Aorta (tissue), 5 donors: ENCODE data around the gene FLAD1. TPM values are rescaled to one million over a fixed set of nuclear protein-coding genes. Genes with fewer than 3 reads are reported as not detected.

Experiments
- ATAC-seq: fragments of 200-7000 bp; cut with Tn5 transposase; one replicate; pipeline ENCODE4 v1.9.1; 2022; ENCODE audit warnings: moderate library complexity; ENCODE audit not compliant: low FRiP score
- DNase-seq, 2 donors: peaks; one replicate each; pipeline ENCODE4 v3.0.0-alpha.2; 2020
- H3K27ac ChIP-seq, 2 donors: one replicate each; pipeline ENCODE4 v1.5.1; 2013; ENCODE audit warnings: low read length in 2 of 2, mild to moderate bottlenecking in 2 of 2, moderate library complexity in 2 of 2, control low read depth in 1 of 2, inconsistent platforms in 1 of 2, low read depth in 1 of 2
- H3K27me3 ChIP-seq, 2 donors: one replicate each; pipeline ENCODE4 v1.6.1; 2013; ENCODE audit warnings: control low read depth in 1 of 2, low read length in 1 of 2, mild to moderate bottlenecking in 1 of 2, moderate library complexity in 1 of 2; ENCODE audit not compliant: insufficient read depth in 2 of 2, control insufficient read depth in 1 of 2
- H3K36me3 ChIP-seq, 2 donors: one replicate each; pipeline ENCODE4 v1.6.1; 2013; ENCODE audit warnings: control low read depth in 1 of 2, low read length in 1 of 2, mild to moderate bottlenecking in 1 of 2; ENCODE audit not compliant: insufficient read depth in 2 of 2, control insufficient read depth in 1 of 2
- H3K4me1 ChIP-seq, 2 donors: one replicate each; pipeline ENCODE4 v1.6.1; 2013; ENCODE audit warnings: low read length in 2 of 2, control low read depth in 1 of 2, mild to moderate bottlenecking in 1 of 2, moderate library complexity in 1 of 2; ENCODE audit not compliant: insufficient read depth in 2 of 2, control insufficient read depth in 1 of 2
- H3K4me3 ChIP-seq, 2 donors: one replicate each; pipeline ENCODE4 v1.5.1; 2013; ENCODE audit warnings: low read length in 2 of 2, control low read depth in 1 of 2, mild to moderate bottlenecking in 1 of 2
- H3K9me3 ChIP-seq: one replicate; pipeline ENCODE4 v1.6.1; 2013; ENCODE audit warnings: mild to moderate bottlenecking, low read length; ENCODE audit not compliant: control insufficient read depth
- WGBS, 2 donors: extraction: QIAGEN DNeasy Blood & Tissue Kit; methylation state at CpG; one replicate each; pipeline ENCODE4 v1.1.7; 2013; 5-methylcytosine and 5-hydroxymethylcytosine counted together
- intact Hi-C, 2 donors: fragments of 100-400 bp; cut with DNase I; formaldehyde crosslinking; loops; one replicate each; pipeline versions ENCODE4 v1.14.2 to v1.15.0; 2022
- polyA plus RNA-seq, 2 donors: library from polyadenylated mRNA; stranded (reverse); fragments of 200-250 nt; gene quantifications; one replicate each; pipeline ENCODE4 v1.2.3, GENCODE V29; 2013
- total RNA-seq, 2 donors: library from RNA; stranded (reverse); fragmentation: NEBNext Ultra II Directional; extraction: Animal tissue kit (Norgen Biotek cat#: 25700); gene quantifications; one replicate each; pipeline ENCODE4 v1.2.1, GENCODE V29; 2021
- donor health status: healthy with polysubstance abuse.
- donor health status: Bipolar disorder and iron deficiency.
- donor health status: DM: no; HTN: no; CAD: no.
- donor health status: DM: no; HTN: no; CAD: no.
- donor health status: DM: yes; HTN: yes; CAD: no.

FLAD1 gene
- total and polyA plus RNA-seq, 4 donors: 14.5 to 24.2 (median 20.7) TPM

DNA sequence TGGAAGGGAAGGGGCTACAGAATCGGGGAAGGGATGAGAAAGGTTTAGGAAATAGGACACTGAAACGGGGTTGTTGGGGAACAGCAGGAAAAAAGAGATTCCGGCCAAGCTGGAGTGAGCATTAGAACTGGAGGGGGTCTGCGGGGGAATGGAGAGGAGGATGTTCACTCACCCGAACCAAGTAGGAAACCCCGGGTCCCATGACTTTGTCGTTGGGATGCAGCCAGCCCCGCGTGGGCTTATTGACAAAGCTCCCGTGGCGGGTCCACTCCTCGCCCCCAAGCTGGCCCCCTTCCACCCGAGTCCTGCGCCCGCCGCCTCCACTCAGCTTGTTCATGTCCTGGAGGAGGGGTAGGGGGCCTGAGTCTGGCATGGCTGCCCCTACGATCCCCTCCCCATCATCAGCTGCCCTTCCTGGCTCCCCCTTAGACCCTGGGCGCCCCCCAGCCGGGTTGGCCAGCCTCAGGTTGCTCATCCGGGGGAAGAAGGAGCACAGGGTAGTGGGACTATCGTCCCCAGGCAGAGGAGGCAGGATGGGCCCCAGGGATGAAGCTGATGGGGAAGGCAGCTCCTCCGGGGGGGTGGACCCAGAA is 13.2 kb upstream of the FLAD1 start:
- H3K36me3 ChIP-seq: peaks cover 0 to 9% of the 10 kb centered on the region in 2 donors
- intact Hi-C loops: loop anchor here in 1 of 2 donors (5.0 to 10.0 kb wide), 2 partner anchors 47 to 1175 kb away; no protein-coding TSS in a partner anchor
- H3K9me3 ChIP-seq: no peaks in the 10 kb centered on the region
- peak overlapping the region in 1 of 2 donors; percentile 46 for H3K4me3 ChIP-seq
- ATAC-seq (no peak), DNase-seq (peak in 1 of 2 donors; percentile 84)
- WGBS, 2 donors: 12 to 13% methylated on average over 18 to 22 of the region's 22 CpGs
- H3K27me3 ChIP-seq: no peaks in the 10 kb centered on the region
- peak overlapping the region; percentile 42 to 53 for H3K27ac ChIP-seq
- H3K4me1 ChIP-seq: no peaks in the 10 kb centered on the region

DNA sequence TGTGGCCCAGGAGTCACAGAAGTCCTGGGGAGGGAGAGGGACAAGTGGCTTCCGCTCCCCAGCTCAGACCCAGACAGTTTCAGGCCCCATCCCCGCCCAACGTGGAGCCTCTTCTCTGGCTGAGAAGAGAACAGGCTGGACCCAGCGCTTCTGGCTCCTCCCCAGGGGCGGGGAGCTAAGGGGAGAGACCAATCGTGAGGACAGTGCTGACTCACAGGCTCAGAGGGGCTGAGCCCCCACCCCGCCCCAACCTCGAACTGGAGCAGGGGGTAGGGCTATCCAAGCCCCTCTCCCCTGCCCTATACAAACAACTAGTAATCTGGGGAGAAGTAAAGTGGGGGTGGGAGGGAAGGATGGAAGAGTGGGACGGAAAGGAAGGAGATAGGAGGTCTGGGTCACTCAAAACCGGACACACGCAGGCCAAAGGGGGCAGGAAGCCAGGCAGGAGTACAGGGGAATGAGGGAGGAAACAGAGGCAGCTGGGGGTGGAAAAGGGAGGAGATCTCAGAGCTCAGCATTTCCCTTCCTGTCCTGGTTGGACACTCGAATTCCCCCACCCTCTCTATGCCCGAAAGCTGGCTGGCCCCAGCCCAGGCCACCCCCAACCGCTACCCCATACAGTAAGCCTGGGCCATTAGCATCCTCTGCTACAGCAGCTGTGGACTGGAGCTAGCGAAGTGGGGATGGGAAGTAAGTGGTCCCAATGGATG is 12.4 kb upstream of the FLAD1 start, which contains the start of gene SHC1:
Gene SHC1 (minus strand): TSS at position 117 of the 710 bp plus-strand sequence. CDS start 221 bp downstream, outside the sequence.
- DNase-seq: peak; percentile 96 to 98
- peak; percentile 75 for ATAC-seq
- H3K27ac ChIP-seq: peak within 1 kb of the TSS; percentile 72 to 98
- H3K27me3 ChIP-seq: no peaks in the 10 kb centered on the region
- H3K4me3 ChIP-seq: peak within 1 kb of the TSS in 1 of 2 donors; percentile 46
- H3K9me3 ChIP-seq: no peaks in the 10 kb centered on the region
- H3K36me3 ChIP-seq: peaks cover 0 to 5% of the 10 kb centered on the region in 2 donors
- intact Hi-C loops: loop anchor here in 1 of 2 donors (10.0 kb wide), 1 partner anchor 1176 kb away; no protein-coding TSS in a partner anchor
- WGBS, 2 donors: 6 to 7% methylated on average over 15 of the region's 15 CpGs
- H3K4me1 ChIP-seq: no peaks in the 10 kb centered on the region

DNA sequence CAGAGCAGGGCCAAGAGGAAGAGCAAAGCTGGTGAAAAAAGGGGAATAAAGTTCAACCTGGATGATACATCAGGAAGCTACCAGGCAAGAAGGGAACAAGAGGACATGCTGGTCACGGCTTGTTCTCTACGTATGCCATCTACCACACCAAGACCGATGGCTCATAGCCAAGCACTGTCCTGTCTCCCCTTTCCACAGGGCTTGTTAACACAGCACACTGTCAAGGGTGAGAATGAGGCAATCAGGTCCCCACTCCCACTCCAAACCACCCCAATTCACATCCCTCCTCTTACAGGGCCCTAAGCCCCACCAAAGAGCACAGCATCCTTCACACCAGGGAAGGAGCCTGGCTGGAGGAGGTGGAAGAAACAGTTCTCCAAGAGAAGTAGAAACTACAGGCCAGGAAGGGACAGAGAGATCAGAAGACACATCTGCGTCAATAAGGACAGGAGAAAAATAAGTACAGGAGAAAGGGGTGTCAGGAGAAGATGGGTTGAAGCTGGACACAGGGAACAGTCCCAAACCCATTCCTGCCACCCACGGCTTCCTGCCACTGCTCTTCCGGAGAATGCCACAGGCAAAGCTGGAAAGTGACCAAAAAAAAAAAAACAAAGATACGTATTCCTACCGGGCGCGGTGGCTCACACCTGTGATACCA is 11.7 kb upstream of the FLAD1 start:
- peaks cover 0 to 3% of the 10 kb centered on the region in 2 donors for H3K36me3 ChIP-seq
- DNase-seq (no peak), ATAC-seq (no peak)
- no peaks in the 10 kb centered on the region for H3K27me3 ChIP-seq
- no peak overlapping the region for H3K4me3 ChIP-seq
- no peaks in the 10 kb centered on the region for H3K4me1 ChIP-seq
- intact Hi-C loops: loop anchor here in 1 of 2 donors (10.0 kb wide), 1 partner anchor 1177 kb away; no protein-coding TSS in a partner anchor
- H3K9me3 ChIP-seq: no peaks in the 10 kb centered on the region
- peak overlapping the region; percentile 72 to 98 for H3K27ac ChIP-seq
- WGBS, 2 donors: 28 to 33% methylated on average over 10 of the region's 10 CpGs

DNA sequence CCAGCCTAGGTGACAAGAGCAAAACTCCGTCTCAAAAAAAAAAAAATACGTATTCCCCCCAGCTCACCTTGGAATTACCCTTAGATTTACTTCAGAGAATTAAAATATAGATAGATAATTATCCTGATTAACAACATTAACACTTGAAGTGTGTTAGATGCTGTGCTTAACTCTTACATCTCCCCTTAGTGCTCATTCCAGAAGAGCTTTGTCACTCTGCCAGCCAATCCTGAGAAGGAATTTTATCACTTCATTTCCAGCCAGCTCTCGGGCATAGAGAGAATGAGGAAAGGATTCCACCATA is 11.0 kb upstream of the FLAD1 start:
- ATAC-seq (no peak), DNase-seq (no peak)
- Histone ChIP-seq H3K27ac (peak overlapping the region; percentile 72 to 97), H3K27me3 (no peaks in the 10 kb centered on the region), H3K4me3 (peak overlapping the region in 1 of 2 donors; percentile 14), H3K36me3 (peaks cover 0 to 3% of the 10 kb centered on the region in 2 donors), H3K4me1 (no peaks in the 10 kb centered on the region), H3K9me3 (no peaks in the 10 kb centered on the region)
- WGBS, 2 donors: 51 to 55% methylated on average over 3 of the region's 3 CpGs
- intact Hi-C loops: loop anchor here in 1 of 2 donors (10.0 kb wide), 1 partner anchor 1177 kb away; no protein-coding TSS in a partner anchor

DNA sequence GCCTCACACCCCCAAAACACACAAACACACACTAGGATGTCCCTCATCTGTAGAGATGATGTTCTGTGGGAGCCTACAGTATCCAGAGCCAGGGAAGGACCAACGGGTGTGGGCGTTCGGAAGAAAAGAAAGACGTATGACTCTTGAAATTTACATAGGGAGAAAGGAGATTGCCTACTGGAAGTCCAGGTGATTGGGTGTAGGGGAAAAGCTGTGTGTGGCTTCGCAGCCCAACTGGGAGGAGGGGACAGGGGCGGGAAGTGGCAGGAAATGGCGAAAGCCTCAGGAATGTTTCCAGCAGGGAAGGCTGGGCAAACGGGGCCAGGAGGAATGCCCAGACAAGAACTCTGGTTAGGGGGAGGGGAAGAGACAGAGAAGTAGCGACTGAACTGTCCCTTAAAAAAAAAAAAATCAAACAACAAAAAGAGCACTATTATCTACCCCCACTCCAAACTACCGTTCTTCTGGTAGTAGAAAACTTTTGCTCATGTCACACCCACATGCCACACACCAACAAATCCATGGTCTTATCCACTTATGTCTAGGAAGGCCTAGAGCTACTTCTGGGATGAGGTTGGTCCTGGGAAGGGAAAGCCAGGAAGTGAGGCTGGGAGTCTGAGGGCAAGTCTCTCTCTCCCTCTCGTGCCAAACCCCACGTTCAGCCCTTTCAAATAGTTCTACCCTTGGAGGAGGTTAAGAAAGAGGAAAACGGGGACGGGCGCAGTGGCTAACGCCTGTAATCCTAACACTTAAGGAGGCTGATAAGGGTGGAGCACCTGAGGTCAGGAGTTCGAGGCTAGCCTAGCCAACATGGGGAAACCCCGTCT is 10.4 kb upstream of the FLAD1 start:
- 11 to 13% methylated on average over 18 of the region's 18 CpGs for WGBS, 2 donors
- peaks cover 0 to 2% of the 10 kb centered on the region in 2 donors for H3K36me3 ChIP-seq
- H3K4me3 ChIP-seq: peak overlapping the region in 1 of 2 donors; percentile 14
- no peaks in the 10 kb centered on the region for H3K4me1 ChIP-seq
- intact Hi-C loops: loop anchor here (1.0 to 10.0 kb wide), 2 partner anchors 30 to 1178 kb away; partner anchors contain the start of gene ZBTB7B (in 1 of the 2)
- no peaks in the 10 kb centered on the region for H3K27me3 ChIP-seq
- H3K9me3 ChIP-seq: no peaks in the 10 kb centered on the region
- peak; percentile 90 to 92 for DNase-seq
- H3K27ac ChIP-seq: peak overlapping the region; percentile 72 to 97
- ATAC-seq: no peak

DNA sequence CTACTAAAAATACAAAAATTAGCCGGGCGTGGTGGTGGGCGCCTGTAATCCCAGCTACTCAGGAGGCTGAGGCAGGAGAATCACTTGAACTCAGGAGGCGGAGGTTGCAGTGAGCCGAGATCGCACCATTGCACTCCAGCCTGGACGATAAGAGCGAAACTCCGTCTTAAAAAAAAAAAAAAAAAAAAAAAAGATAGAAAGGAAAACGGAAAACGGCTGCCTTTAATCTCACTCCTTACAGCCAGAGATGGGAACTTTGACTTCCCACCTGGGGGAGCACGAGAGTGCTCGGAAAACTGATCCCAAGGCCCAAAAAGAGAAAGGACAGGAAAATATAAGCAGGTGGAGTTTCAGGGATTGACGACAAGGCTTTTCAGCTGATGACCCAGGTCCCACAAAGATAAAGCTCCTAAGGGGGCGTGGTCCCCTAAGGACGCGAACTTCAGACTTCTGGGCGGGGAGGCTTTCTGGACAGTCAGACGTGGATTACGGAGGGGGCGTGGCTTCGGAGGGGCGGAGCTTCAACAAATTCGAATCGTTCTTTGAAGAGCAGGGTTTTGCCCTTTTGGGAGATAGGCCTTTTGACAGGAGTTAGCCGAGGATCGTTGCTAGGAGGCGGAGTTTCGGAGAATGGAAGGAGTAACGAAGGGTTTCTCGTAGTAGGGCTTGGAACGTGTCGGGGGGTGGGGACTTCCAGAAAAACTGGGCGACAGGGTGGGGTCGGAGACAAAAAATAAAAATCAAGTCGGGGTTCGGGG is 9.6 kb upstream of the FLAD1 start:
- ATAC-seq (peak; percentile 73), DNase-seq (peak; percentile 98 to 99)
- intact Hi-C loops: loop anchor here (1.0 to 10.0 kb wide), 2 partner anchors 29 to 1179 kb away; partner anchors contain the start of gene ZBTB7B (in 1 of the 2)
- H3K27me3 ChIP-seq: no peaks in the 10 kb centered on the region
- H3K4me3 ChIP-seq: peak overlapping the region; percentile 69 to 76
- peak overlapping the region; percentile 72 to 86 for H3K27ac ChIP-seq
- no peaks in the 10 kb centered on the region for H3K9me3 ChIP-seq
- H3K4me1 ChIP-seq: no peaks in the 10 kb centered on the region
- 3 to 4% methylated on average over 36 to 37 of the region's 37 CpGs for WGBS, 2 donors
- no peaks in the 10 kb centered on the region for H3K36me3 ChIP-seq

DNA sequence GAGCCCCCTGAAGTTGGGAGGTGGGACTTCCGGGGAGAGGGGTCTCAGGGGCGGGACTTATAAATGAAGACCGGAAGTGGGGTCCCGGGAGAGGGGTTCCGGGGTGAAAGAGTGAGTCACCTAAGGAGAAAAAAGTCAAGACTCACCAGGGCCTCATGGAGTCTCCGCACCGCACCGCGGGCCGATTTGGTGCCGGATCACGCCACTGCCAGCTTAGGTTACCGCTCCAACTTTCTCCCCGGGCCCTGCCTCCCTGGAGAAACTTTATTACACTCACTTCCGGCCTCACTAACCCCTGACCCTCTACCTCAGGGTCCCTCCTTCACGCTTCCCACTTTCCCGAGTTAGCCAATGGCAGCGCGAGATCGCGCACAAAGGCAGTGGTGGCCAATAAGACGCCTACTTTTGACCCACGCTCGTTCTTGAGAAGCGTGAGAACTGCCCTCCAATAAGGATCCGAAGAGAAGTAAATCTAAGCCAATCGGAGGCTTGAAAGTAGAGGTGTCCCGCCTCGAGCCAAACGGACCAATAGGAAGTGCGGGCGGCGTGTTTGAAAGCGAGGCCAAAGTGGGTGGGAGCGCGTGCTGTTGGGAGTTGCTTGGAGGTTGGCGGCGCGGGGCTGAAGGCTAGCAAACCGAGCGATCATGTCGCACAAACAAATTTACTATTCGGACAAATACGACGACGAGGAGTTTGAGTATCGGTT is 8.9 kb upstream of the FLAD1 start, which contains the start of gene CKS1B:
Gene CKS1B (plus strand): TSS at position 580 of the 706 bp plus-strand sequence. CDS start 65 bp downstream, at position 645.
- intact Hi-C loops: loop anchor here in 1 of 2 donors (10.0 kb wide), 1 partner anchor 1179 kb away; no protein-coding TSS in a partner anchor
- H3K9me3 ChIP-seq: no peaks in the 10 kb centered on the region
- H3K36me3 ChIP-seq: no peaks in the 10 kb centered on the region
- peak within 1 kb of the TSS; percentile 81 to 89 for H3K4me3 ChIP-seq
- WGBS, 2 donors: 0 to 1% methylated on average over 47 of the region's 47 CpGs
- DNase-seq (peak; percentile 98), ATAC-seq (peak; percentile 92)
- no peaks in the 10 kb centered on the region for H3K4me1 ChIP-seq
- H3K27ac ChIP-seq: peak within 1 kb of the TSS; percentile 72 to 86
- H3K27me3 ChIP-seq: no peaks in the 10 kb centered on the region
